HepG2 (cell line): ENCODE results near the gene EPB41L2. TPM values are rescaled to one million over a fixed set of nuclear protein-coding genes. Genes with fewer than 3 reads are reported as not detected.

Source experiments
- ATF6 ChIP-seq: sonication (generic); formaldehyde crosslinking; conservative IDR thresholded peaks from 2 replicates; pipeline ENCODE4 v1.4.0; 2020; ENCODE audit warnings: missing genetic modification reagents
- HMG20B ChIP-seq: conservative IDR thresholded peaks from 2 replicates; pipeline ENCODE4 v1.6.1; 2016; ENCODE audit warnings: missing genetic modification reagents, missing compliant biosample characterization
- NFIC ChIP-seq: IDR thresholded peaks from 2 replicates; pipeline ENCODE4 v1.6.1; 2012; ENCODE audit warnings: mild to moderate bottlenecking, low read length, inconsistent platforms
- POGZ ChIP-seq: sonication (generic); formaldehyde crosslinking; IDR thresholded peaks from 2 replicates; pipeline ENCODE4 v1.4.0; 2020; ENCODE audit warnings: mild to moderate bottlenecking, missing genetic modification reagents
- RXRA ChIP-seq: sonication (generic); formaldehyde crosslinking; IDR thresholded peaks from 2 replicates; pipeline ENCODE4 v1.5.1; 2020; ENCODE audit warnings: missing genetic modification reagents
- SMC3 ChIP-seq: IDR thresholded peaks from 2 replicates; pipeline ENCODE4 v1.6.1; 2011; ENCODE audit warnings: low read length, improper control_type of control experiment
- ZEB1 ChIP-seq: IDR thresholded peaks from 2 replicates; pipeline ENCODE4 v1.6.1; 2012; ENCODE audit warnings: mild to moderate bottlenecking, low read depth, inconsistent platforms; ENCODE audit not compliant: insufficient replicate concordance
- ZNF121 ChIP-seq: sonication (generic); formaldehyde crosslinking; IDR thresholded peaks from 2 replicates; pipeline ENCODE4 v1.5.0; 2020; ENCODE audit warnings: mild to moderate bottlenecking, missing genetic modification reagents
- ZNF225 ChIP-seq: sonication (generic); formaldehyde crosslinking; IDR thresholded peaks from 2 replicates; pipeline ENCODE4 v1.4.0; 2020; ENCODE audit warnings: mild to moderate bottlenecking, missing genetic modification reagents
- ZNF354B ChIP-seq: sonication (generic); formaldehyde crosslinking; IDR thresholded peaks from 2 replicates; pipeline ENCODE4 v1.8.0; 2022; ENCODE audit warnings: mild to moderate bottlenecking, missing genetic modification reagents
- ZNF710 ChIP-seq: sonication (generic); formaldehyde crosslinking; IDR thresholded peaks from 2 replicates; pipeline ENCODE4 v1.5.0; 2020; ENCODE audit warnings: mild to moderate bottlenecking, missing genetic modification reagents, borderline replicate concordance
- ZNF850 ChIP-seq: sonication (generic); formaldehyde crosslinking; conservative IDR thresholded peaks from 2 replicates; pipeline ENCODE4 v1.9.0; 2021; ENCODE audit warnings: mild to moderate bottlenecking, missing genetic modification reagents
- ZSCAN20 ChIP-seq: sonication (generic); formaldehyde crosslinking; IDR thresholded peaks from 2 replicates; pipeline ENCODE4 v1.4.0; 2020; ENCODE audit warnings: missing genetic modification reagents, mild to moderate bottlenecking, borderline replicate concordance
- ZSCAN5A ChIP-seq: sonication (generic); formaldehyde crosslinking; IDR thresholded peaks from 2 replicates; pipeline ENCODE4 v1.8.0; 2022; ENCODE audit warnings: mild to moderate bottlenecking, missing genetic modification reagents, borderline replicate concordance
- ZSCAN9 ChIP-seq: IDR thresholded peaks from 2 replicates; pipeline ENCODE4 v1.6.1; 2016; ENCODE audit warnings: borderline replicate concordance
- polyA plus RNA-seq, 8 experiments: library from polyadenylated mRNA; depleted of rRNA in 3 of 8; stranded (reverse) in 7 of 8; unstranded in 1 of 8; fragments of >200 nt; fragmentation: Illumina TruSeq in 4 of 8; extraction: Trizol in 4 of 8; gene quantifications; 2 replicates each; pipeline versions ENCODE4 v1.2.1 to v1.2.3, GENCODE V29; 2011 to 2016; ENCODE audit warnings: low read depth in 4 of 8, missing spikeins in 1 of 8, mixed read lengths in 1 of 8; ENCODE audit not compliant: insufficient read depth in 1 of 8
- total RNA-seq, 5 experiments: library from RNA; depleted of rRNA; stranded (reverse); fragments of >200 nt; fragmentation: Illumina TruSeq; extraction: Trizol; gene quantifications; 2 replicates each; pipeline ENCODE4 v1.2.3, GENCODE V29; 2016; ENCODE audit warnings: low read depth in 1 of 5
- TF ChIP-seq, protein P1 (sequence below): sonication (generic); formaldehyde crosslinking; IDR thresholded peaks from one replicate; pipeline ENCODE4 v1.5.1; 2020; ENCODE audit warnings: mild to moderate bottlenecking, missing genetic modification reagents; ENCODE audit errors: not compliant biosample characterization

EPB41L2 gene
- total and polyA plus RNA-seq, 2 of the 13 experiments (the other 11 are each of a cell fraction or from before 2014, with no cell fraction given): 41.7 to 56.4 TPM

DNA sequence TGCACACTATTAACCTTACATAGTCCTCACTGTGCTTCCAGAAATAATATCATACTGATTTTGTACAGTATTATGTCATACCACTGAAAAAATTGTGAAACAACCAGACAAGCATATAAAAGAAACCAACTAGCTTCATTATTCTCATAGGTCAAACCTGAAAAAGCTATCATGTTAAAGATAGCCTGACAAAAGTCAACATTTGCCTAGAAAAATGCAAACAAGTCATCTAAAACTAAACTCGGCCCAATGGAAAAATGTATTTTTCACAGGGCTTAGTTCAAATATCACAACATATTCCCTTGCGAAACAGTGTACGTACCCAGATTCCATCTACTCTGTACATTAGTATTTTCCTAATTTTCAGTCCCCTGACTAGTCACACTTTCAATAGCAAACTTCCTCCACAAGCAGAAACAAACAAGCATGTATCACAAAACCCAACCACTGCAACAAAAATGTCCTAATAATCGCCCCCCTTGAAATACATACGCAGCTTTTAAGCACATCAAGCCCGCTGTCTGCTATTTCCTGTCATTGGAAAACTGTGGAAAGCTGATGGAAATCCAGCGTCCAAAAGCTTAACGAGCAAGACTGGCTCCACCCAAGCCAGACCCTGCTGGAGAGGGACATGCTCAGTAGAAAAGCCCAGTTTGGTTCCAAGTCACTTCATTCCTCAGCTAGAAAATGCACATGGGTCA is 93.1 kb downstream of the EPB41L2 start (continued):
- TF ChIP-seq NFIC (peak; percentile 71), ZNF121 (CRISPR knock-in tag) (no peak), SMC3 (no peak), ATF6 (CRISPR knock-in tag) (no peak), ZSCAN5A (no peak), ZSCAN20 (0 out of 2 replicates have a peak, but pooled peaks have one; percentile 6), ZNF354B (no peak), ZNF850 (no peak), POGZ (CRISPR knock-in tag) (peak; percentile 55; the same call in 1 of the 2 replicates), HMG20B (CRISPR knock-in tag) (no peak), RXRA (no peak), ZNF710 (CRISPR knock-in tag) (peak; percentile 40; the same call in 1 of the 2 replicates), ZSCAN9 (CRISPR knock-in tag) (peak; percentile 86; the same call in 1 of the 2 replicates), ZEB1 (no peak), ZNF225 (CRISPR knock-in tag) (no peak)
- TF ChIP-seq, protein P1, sequence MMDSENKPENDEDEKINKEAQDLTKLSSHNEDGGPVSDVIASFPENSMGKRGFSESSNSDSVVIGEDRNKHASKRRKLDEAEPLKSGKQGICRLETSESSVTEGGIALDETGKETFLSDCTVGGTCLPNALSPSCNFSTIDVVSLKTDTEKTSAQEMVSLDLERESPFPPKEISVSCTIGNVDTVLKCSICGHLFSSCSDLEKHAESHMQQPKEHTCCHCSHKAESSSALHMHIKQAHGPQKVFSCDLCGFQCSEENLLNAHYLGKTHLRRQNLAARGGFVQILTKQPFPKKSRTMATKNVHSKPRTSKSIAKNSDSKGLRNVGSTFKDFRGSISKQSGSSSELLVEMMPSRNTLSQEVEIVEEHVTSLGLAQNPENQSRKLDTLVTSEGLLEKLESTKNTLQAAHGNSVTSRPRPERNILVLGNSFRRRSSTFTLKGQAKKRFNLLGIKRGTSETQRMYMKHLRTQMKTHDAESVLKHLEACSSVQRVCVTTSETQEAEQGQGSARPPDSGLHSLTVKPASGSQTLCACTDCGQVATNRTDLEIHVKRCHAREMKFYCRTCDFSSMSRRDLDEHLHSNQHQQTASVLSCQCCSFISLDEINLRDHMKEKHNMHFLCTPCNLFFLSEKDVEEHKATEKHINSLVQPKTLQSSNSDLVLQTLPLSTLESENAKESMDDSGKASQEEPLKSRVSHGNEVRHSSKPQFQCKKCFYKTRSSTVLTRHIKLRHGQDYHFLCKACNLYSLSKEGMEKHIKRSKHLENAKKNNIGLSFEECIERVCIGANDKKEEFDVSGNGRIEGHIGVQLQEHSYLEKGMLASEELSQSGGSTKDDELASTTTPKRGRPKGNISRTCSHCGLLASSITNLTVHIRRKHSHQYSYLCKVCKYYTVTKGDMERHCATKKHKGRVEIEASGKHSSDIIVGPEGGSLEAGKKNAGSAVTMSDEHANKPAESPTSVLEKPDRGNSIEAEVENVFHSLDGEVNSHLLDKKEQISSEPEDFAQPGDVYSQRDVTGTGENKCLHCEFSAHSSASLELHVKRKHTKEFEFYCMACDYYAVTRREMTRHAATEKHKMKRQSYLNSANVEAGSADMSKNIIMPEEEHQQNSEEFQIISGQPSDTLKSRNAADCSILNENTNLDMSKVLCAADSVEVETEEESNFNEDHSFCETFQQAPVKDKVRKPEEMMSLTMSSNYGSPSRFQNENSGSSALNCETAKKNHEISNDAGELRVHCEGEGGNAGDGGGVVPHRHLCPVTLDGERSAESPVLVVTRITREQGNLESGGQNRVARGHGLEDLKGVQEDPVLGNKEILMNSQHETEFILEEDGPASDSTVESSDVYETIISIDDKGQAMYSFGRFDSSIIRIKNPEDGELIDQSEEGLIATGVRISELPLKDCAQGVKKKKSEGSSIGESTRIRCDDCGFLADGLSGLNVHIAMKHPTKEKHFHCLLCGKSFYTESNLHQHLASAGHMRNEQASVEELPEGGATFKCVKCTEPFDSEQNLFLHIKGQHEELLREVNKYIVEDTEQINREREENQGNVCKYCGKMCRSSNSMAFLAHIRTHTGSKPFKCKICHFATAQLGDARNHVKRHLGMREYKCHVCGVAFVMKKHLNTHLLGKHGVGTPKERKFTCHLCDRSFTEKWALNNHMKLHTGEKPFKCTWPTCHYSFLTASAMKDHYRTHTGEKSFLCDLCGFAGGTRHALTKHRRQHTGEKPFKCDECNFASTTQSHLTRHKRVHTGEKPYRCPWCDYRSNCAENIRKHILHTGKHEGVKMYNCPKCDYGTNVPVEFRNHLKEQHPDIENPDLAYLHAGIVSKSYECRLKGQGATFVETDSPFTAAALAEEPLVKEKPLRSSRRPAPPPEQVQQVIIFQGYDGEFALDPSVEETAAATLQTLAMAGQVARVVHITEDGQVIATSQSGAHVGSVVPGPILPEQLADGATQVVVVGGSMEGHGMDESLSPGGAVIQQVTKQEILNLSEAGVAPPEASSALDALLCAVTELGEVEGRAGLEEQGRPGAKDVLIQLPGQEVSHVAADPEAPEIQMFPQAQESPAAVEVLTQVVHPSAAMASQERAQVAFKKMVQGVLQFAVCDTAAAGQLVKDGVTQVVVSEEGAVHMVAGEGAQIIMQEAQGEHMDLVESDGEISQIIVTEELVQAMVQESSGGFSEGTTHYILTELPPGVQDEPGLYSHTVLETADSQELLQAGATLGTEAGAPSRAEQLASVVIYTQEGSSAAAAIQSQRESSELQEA (CRISPR knock-in tag): no peak
